Smooth muscle cell (in vitro differentiated cells): ENCODE measurements around the gene ATP2B1. TPM values are rescaled to one million over a fixed set of nuclear protein-coding genes. Genes with fewer than 3 reads are reported as not detected.

Source experiments
- DNase-seq: peaks from one replicate; lab custom pipeline; 2025; ENCODE audit not compliant: unreplicated experiment; lab: John Stamatoyannopoulos, UW
- H2AFZ ChIP-seq: fragments of 200-600 bp; sonication (generic); 2 replicates; pipeline ENCODE4 v1.6.0; 2016; ENCODE audit warnings: antibody characterized with exemption, low read depth, mild to moderate bottlenecking
- H3F3A ChIP-seq: fragments of 200-600 bp; sonication (generic); 2 replicates; pipeline ENCODE4 v1.6.0; 2017; ENCODE audit warnings: antibody characterized with exemption, low read depth
- H3K27ac ChIP-seq: fragments of 200-600 bp; sonication (generic); 2 replicates; pipeline ENCODE4 v1.5.1; 2016; ENCODE audit warnings: low read depth, mild to moderate bottlenecking
- H3K27me3 ChIP-seq: fragments of 200-600 bp; sonication (generic); 2 replicates; pipeline ENCODE4 v1.6.1; 2016; ENCODE audit warnings: low read depth, mild to moderate bottlenecking
- H3K36me3 ChIP-seq: fragments of 200-600 bp; sonication (generic); 2 replicates; pipeline ENCODE4 v1.5.1; 2016; ENCODE audit warnings: low read depth
- H3K4me1 ChIP-seq: fragments of 200-600 bp; sonication (generic); 2 replicates; pipeline ENCODE4 v1.5.1; 2016; ENCODE audit warnings: low read depth
- H3K4me2 ChIP-seq: fragments of 200-600 bp; sonication (generic); 2 replicates; pipeline ENCODE4 v1.6.0; 2016; ENCODE audit warnings: mild to moderate bottlenecking
- H3K4me3 ChIP-seq: fragments of 200-600 bp; sonication (generic); 2 replicates; pipeline ENCODE4 v1.5.1; 2016; ENCODE audit warnings: mild to moderate bottlenecking
- H3K79me2 ChIP-seq: fragments of 200-600 bp; sonication (generic); 2 replicates; pipeline ENCODE4 v1.6.0; 2016; ENCODE audit warnings: low read depth, mild to moderate bottlenecking
- H3K9ac ChIP-seq: fragments of 200-600 bp; sonication (generic); 2 replicates; pipeline ENCODE4 v1.6.0; 2016; ENCODE audit warnings: low read depth
- H3K9me3 ChIP-seq: fragments of 200-600 bp; sonication (generic); replicated peaks from 2 replicates; pipeline ENCODE4 v1.5.1; 2016; ENCODE audit warnings: low read depth
- H4K20me1 ChIP-seq: fragments of 200-600 bp; sonication (generic); 2 replicates; pipeline ENCODE4 v1.6.0; 2016; ENCODE audit warnings: low read depth
- CTCF ChIP-seq: fragments of 200-600 bp; sonication (generic); IDR thresholded peaks from 2 replicates; pipeline ENCODE4 v1.5.1; 2017; ENCODE audit warnings: borderline replicate concordance, mild to moderate bottlenecking, antibody characterized with exemption; ENCODE audit not compliant: insufficient read depth, poor library complexity, severe bottlenecking
- WGBS: methylation state at CpG from one replicate; pipeline ENCODE4 v1.1.7; 2016; ENCODE audit warnings: low lambda C conversion rate; 5-methylcytosine and 5-hydroxymethylcytosine counted together
- polyA plus RNA-seq: library from polyadenylated mRNA; unstranded; fragments of >200 nt; fragmentation: Nextera tagmentation; extraction: Ambion mirVana; gene quantifications from 2 replicates; pipeline ENCODE4 v1.2.1, GENCODE V29; 2016
- total RNA-seq: library from RNA; depleted of rRNA; stranded (reverse); fragments of >200 nt; gene quantifications from 2 replicates; pipeline ENCODE4 v1.2.3, GENCODE V29; 2014

The ATP2B1 gene
- total and polyA plus RNA-seq, 2 experiments from 2014 or later = 42.8 to 70.1 TPM

- WGBS = 100% methylated on average over 1 of the region's 1 CpG
- Histone ChIP-seq H3K79me2 (no peaks in the 10 kb centered on the region), H3K36me3 (no peaks in the 10 kb centered on the region), H3K4me3 (no peak overlapping the region), H3K9me3 (no peaks in the 10 kb centered on the region), H3F3A (no peaks in the 10 kb centered on the region), H3K9ac (no peak overlapping the region), H2AFZ (no peak overlapping the region), H3K27ac (no peak overlapping the region), H3K27me3 (no peaks in the 10 kb centered on the region), H3K4me1 (no peaks in the 10 kb centered on the region), H3K4me2 (no peak overlapping the region), H4K20me1 (no peaks in the 10 kb centered on the region)
- TF ChIP-seq CTCF = no peak
- no peak for DNase-seq
Observed at GRCh38 chr12:89748791-89749190, 40.2 kb upstream of the ATP2B1 start.

- no peak overlapping the region for H3K27ac ChIP-seq
- WGBS = 83% methylated on average over 2 of the region's 2 CpGs
- no peaks in the 10 kb centered on the region for H4K20me1 ChIP-seq
- no peak overlapping the region for H3K4me2 ChIP-seq
- no peaks in the 10 kb centered on the region for H3K36me3 ChIP-seq
- no peaks in the 10 kb centered on the region for H3K4me1 ChIP-seq
- H3K9me3 ChIP-seq = peaks cover 21% of the 10 kb centered on the region
- no peak overlapping the region for H3K4me3 ChIP-seq
- H3F3A ChIP-seq = no peaks in the 10 kb centered on the region
- no peak for DNase-seq
- H2AFZ ChIP-seq = no peak overlapping the region
- H3K9ac ChIP-seq = no peak overlapping the region
- H3K79me2 ChIP-seq = no peaks in the 10 kb centered on the region
- H3K27me3 ChIP-seq = no peaks in the 10 kb centered on the region
- TF ChIP-seq CTCF = no peak
Observed at GRCh38 chr12:89745286-89745685, 36.6 kb upstream of the ATP2B1 start.

GRCh38 chr12:89742337-89743022 is 33.8 kb upstream of the ATP2B1 start:
- no peak for TF ChIP-seq CTCF
- whole genome bisulfite sequencing = 88% methylated on average over 2 of the region's 2 CpGs
- no peaks in the 10 kb centered on the region for H3K4me1 ChIP-seq

GRCh38 chr12:89740943-89741342 is 32.3 kb upstream of the ATP2B1 start:
- Histone ChIP-seq H3F3A (no peaks in the 10 kb centered on the region), H4K20me1 (no peaks in the 10 kb centered on the region), H3K27ac (no peak overlapping the region), H3K4me1 (no peaks in the 10 kb centered on the region), H3K36me3 (no peaks in the 10 kb centered on the region), H3K4me3 (no peak overlapping the region), H3K4me2 (no peak overlapping the region), H3K79me2 (no peaks in the 10 kb centered on the region), H3K27me3 (no peaks in the 10 kb centered on the region), H3K9me3 (peaks cover 27% of the 10 kb centered on the region), H2AFZ (no peak overlapping the region), H3K9ac (no peak overlapping the region)
- WGBS = 96% methylated on average over 2 of the region's 2 CpGs
- no peak for TF ChIP-seq CTCF
- DNase-seq = no peak

More at GRCh38 chr12:89742337-89743022, 33.8 kb upstream of the ATP2B1 start:
- no peaks in the 10 kb centered on the region for H3F3A ChIP-seq
- DNase-seq = no peak
- no peak overlapping the region for H3K27ac ChIP-seq
- H3K9ac ChIP-seq = no peak overlapping the region
- no peaks in the 10 kb centered on the region for H4K20me1 ChIP-seq
- peaks cover 27% of the 10 kb centered on the region for H3K9me3 ChIP-seq
- no peak overlapping the region for H3K4me2 ChIP-seq
- no peak overlapping the region for H3K4me3 ChIP-seq
- no peaks in the 10 kb centered on the region for H3K27me3 ChIP-seq
- H3K79me2 ChIP-seq = no peaks in the 10 kb centered on the region
- no peak overlapping the region for H2AFZ ChIP-seq
- H3K36me3 ChIP-seq = no peaks in the 10 kb centered on the region
